ENCODE data around the gene COG6. TPM values are rescaled to one million over a fixed set of nuclear protein-coding genes. Genes with fewer than 3 reads are reported as not detected.

The COG6 gene
- total and polyA plus RNA-seq, 2 of the 4 experiments (the other 2 are of a cell fraction) = 22.8 to 37.5 TPM

DNA sequence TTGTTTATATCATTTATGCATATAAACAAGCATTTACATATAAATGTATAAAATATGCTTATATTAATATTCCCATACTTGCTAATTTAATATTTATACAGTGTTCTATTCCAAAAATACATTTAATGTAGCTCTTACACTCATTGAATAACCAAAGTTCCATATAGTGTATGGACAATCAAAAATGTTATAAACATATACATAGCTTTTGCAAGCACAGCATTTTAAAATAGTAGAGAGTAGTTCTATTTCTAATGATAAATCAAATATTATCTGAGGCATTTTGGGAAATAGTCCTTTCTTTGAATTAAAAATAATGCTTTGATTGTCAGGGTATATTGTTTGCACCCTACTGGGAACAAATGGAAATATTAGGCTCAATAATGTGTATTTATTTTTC, 22.5 kb upstream of the COG6 start:
- Histone ChIP-seq H2AK9ac (replicated peaks; ENCODE audit: low read depth, low read length, poor library complexity) (no peak overlapping the region), H3K4me2 (ENCODE audit: low read depth, low read length) (no peak overlapping the region)

More for the DNA sequence above, 22.5 kb upstream of the COG6 start:
- Histone ChIP-seq H3K23ac (ENCODE audit: low read depth, low read length) (no peak overlapping the region), H3K18ac (ENCODE audit: low read depth, low read length) (no peak overlapping the region), H3K4ac (ENCODE audit: low read depth, low read length) (no peak overlapping the region), H4K20me1 (ENCODE audit: insufficient read depth, low read length) (no peaks in the 10 kb centered on the region), H3K79me1 (ENCODE audit: low read depth in 1 of 2, low read length in 2 of 2) (no peaks in the 10 kb centered on the region), H3K36me3 (ENCODE audit: control insufficient read depth, insufficient read depth, low read length) (no peaks in the 10 kb centered on the region), H2AK5ac (ENCODE audit: low read depth, low read length) (no peak overlapping the region), H2AFZ (replicated peaks; ENCODE audit: low read length, poor library complexity) (no peak overlapping the region), H4K91ac (ENCODE audit: insufficient read depth, low read depth, low read length) (no peak overlapping the region), H4K5ac (ENCODE audit: low read depth, low read length) (no peak overlapping the region), H2BK15ac (ENCODE audit: low read depth, low read length) (no peak overlapping the region), H3K9me3 (ENCODE audit: control insufficient read depth, insufficient read depth, low read length) (no peaks in the 10 kb centered on the region), H3K4me1 (ENCODE audit: control insufficient read depth, insufficient read depth, low read length) (no peaks in the 10 kb centered on the region), H3K27ac (ENCODE audit: insufficient read depth, low read length) (no peak overlapping the region), H2BK120ac (ENCODE audit: low read depth, low read length) (no peak overlapping the region), H3K14ac (replicated peaks; ENCODE audit: low read depth, low read length) (no peak overlapping the region), H3K4me3 (ENCODE audit: insufficient read depth, low read depth, low read length) (no peak overlapping the region), H4K8ac (ENCODE audit: low read depth in 2 of 2, low read length in 2 of 2) (no peak overlapping the region), H3K9ac (ENCODE audit: low read depth, low read length) (no peak overlapping the region), H2BK20ac (ENCODE audit: low read depth, low read length) (no peak overlapping the region), H3K27me3 (ENCODE audit: control insufficient read depth, insufficient read depth, low read length) (peaks cover 4% of the 10 kb centered on the region), H3K9me1 (ENCODE audit: insufficient read depth, low read length) (no peaks in the 10 kb centered on the region), H3K56ac (ENCODE audit: extremely low read depth, insufficient read depth, low read length) (no peak overlapping the region), H2BK5ac (ENCODE audit: low read depth, low read length, poor library complexity, severe bottlenecking) (no peak overlapping the region)
- ChIA-PET CTCF (interaction anchor here (0.6 kb wide), 1 partner anchor 1212 kb away, joined by 3 read pairs; no protein-coding TSS in a partner anchor), POLR2A (ENCODE audit: unreplicated experiment) (no interaction called here)
- intact Hi-C loops (cut with micrococcal nuclease) (no loop called here), dilution Hi-C loops (cut with HindIII; ENCODE audit: low sequenced_read_pairs, unreplicated experiment) (no loop called here), in situ Hi-C loops (cut with MboI; ENCODE audit: low sequenced_read_pairs) (no loop called here)
- no peak for ATAC-seq (ENCODE audit: low read depth)
- TF ChIP-seq RCOR1 (IDR thresholded peaks at IDR 0.05; ENCODE audit: insufficient replicate concordance, low read length) = no peak
- peak; percentile 56; the same call in 1 of the 2 replicates for TF ChIP-seq MAFK (IDR thresholded peaks at IDR 0.05; ENCODE audit: low read depth, low read length)
- TF ChIP-seq, protein P1, sequence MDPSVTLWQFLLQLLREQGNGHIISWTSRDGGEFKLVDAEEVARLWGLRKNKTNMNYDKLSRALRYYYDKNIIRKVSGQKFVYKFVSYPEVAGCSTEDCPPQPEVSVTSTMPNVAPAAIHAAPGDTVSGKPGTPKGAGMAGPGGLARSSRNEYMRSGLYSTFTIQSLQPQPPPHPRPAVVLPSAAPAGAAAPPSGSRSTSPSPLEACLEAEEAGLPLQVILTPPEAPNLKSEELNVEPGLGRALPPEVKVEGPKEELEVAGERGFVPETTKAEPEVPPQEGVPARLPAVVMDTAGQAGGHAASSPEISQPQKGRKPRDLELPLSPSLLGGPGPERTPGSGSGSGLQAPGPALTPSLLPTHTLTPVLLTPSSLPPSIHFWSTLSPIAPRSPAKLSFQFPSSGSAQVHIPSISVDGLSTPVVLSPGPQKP (IDR thresholded peaks at IDR 0.05; ENCODE audit: borderline replicate concordance, low read depth, low read length) = no peak
- no peak for DNase-seq
- no TSS peak for BruUV-seq (replicated peaks)

All from IMR-90 (cell line).